PFSK-1 (cell line): ENCODE results near the gene MEGF10.

Experiments
- FOXP2 ChIP-seq: optimal IDR thresholded peaks from 2 replicates; pipeline ENCODE3; 2011; ENCODE audit warnings: borderline replicate concordance, control low read depth, inconsistent platforms; ENCODE audit not compliant: insufficient read depth; ENCODE audit errors: extremely low read length, extremely low read depth
- POLR2AphosphoS5 ChIP-seq: IDR thresholded peaks from 2 replicates; pipeline ENCODE4 v1.6.1; 2012; ENCODE audit warnings: low read depth, mild to moderate bottlenecking, control low read depth, low read length, moderate library complexity
- SIN3A ChIP-seq: IDR thresholded peaks from 2 replicates; pipeline ENCODE4 v1.6.1; 2012; ENCODE audit warnings: mild to moderate bottlenecking, low read length, moderate library complexity, borderline replicate concordance; ENCODE audit not compliant: insufficient read depth
- TAF1 ChIP-seq: IDR thresholded peaks from 2 replicates; pipeline ENCODE4 v1.6.1; 2012; ENCODE audit warnings: low read length, control low read depth, borderline replicate concordance; ENCODE audit not compliant: insufficient read depth
- TF ChIP-seq, protein P1 (sequence below), 2 experiments: IDR thresholded peaks; 2 replicates each; pipeline versions ENCODE4 v1.6.1 to v1.8.0; 2011 to 2012; ENCODE audit warnings: low read depth in 2 of 2, low read length in 2 of 2, control low read depth in 1 of 2, inconsistent platforms in 1 of 2, mild to moderate bottlenecking in 1 of 2, moderate library complexity in 1 of 2; ENCODE audit not compliant: insufficient read depth in 1 of 2

Gene MEGF10

DNA sequence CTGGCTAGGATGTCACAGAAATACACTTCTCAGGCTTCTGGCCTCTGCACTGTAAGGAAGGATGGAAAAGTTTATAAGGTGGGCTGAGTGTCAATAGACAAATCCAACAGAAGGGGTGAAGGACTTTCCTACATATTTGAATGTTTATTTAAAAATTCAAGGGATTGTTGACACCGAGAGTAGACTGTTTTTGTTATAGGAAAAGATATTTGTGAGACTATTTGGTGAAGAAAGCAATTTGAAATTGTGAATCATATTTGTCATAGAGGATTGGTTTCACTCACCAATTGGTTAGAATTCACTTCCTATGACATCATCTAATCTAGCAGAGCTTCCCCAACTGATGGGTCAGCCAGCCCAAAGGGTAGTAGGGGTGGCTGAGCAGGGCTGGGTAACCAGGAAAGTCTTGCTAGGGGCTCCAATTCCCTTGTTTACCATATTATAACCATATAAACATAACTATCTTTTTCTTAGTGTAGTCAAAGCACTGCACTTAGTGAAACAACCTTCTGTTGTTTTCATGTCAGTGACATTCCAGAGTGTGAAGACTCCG is 14.9 kb upstream of the MEGF10 start:
- TF ChIP-seq, protein P1, sequence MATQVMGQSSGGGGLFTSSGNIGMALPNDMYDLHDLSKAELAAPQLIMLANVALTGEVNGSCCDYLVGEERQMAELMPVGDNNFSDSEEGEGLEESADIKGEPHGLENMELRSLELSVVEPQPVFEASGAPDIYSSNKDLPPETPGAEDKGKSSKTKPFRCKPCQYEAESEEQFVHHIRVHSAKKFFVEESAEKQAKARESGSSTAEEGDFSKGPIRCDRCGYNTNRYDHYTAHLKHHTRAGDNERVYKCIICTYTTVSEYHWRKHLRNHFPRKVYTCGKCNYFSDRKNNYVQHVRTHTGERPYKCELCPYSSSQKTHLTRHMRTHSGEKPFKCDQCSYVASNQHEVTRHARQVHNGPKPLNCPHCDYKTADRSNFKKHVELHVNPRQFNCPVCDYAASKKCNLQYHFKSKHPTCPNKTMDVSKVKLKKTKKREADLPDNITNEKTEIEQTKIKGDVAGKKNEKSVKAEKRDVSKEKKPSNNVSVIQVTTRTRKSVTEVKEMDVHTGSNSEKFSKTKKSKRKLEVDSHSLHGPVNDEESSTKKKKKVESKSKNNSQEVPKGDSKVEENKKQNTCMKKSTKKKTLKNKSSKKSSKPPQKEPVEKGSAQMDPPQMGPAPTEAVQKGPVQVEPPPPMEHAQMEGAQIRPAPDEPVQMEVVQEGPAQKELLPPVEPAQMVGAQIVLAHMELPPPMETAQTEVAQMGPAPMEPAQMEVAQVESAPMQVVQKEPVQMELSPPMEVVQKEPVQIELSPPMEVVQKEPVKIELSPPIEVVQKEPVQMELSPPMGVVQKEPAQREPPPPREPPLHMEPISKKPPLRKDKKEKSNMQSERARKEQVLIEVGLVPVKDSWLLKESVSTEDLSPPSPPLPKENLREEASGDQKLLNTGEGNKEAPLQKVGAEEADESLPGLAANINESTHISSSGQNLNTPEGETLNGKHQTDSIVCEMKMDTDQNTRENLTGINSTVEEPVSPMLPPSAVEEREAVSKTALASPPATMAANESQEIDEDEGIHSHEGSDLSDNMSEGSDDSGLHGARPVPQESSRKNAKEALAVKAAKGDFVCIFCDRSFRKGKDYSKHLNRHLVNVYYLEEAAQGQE (IDR thresholded peaks at IDR 0.05; ENCODE audit: insufficient read depth in 1 of 2, low read depth in 2 of 2, low read length in 2 of 2), result no peak
- TF ChIP-seq FOXP2 (no peak), SIN3A (no peak), TAF1 (no peak), POLR2AphosphoS5 (no peak)

DNA sequence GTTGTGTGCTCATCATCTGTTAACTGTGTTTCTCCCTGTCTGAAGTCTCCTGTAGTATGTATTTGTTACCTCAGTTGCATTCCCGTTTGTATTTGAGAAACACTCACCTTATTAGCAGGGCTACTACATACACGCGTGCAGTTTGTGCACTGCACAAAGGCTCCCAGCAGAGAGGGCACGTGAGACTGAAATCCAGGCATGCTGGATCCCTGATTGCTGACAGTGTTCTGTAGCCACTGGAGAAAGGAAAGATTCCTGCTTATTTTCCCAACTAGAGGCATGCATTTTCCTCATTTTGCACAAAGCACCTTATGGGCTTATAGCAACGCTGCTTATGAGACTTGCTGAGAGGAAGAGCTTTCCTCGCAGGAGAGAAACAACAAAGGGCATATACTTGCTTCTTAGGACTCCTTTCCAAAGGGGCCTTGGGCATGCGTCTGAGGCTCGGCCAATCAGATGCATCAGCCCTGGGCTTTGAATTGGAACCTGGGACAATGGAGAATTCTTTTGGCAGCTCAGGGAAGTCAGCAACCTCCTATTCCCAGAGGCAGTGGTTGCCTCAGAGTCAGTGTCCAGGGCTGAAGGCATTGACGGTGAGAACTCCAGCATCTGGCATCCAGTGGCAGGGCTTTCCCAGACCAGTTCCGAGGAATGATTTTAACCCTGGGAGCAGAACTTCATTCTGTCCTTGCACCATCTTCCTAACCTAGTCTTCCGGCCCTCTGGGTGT is 9.9 kb upstream of the MEGF10 start:
- no peak for TF ChIP-seq SIN3A

DNA sequence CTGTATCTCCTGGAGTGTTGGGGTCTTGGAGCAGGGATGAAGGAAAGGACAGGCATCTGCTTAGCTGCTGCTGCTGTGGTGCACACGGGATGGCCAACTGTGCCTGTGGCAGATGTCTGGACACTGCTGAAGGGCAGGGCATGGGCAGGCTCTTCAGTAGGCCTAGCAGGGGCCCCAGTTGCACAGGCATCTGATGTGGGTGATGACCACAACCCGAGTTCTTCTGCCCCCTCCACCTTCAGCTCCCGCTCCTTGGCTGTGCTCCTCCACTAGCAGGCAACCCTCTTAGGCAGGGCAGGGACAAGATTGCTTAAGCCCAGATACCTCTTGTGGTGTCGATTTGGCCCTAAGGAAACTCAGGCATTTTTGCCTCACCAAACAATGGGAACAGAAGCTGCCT is 9.0 kb upstream of the MEGF10 start:
- no peak for TF ChIP-seq TAF1
- TF ChIP-seq POLR2AphosphoS5, result no peak
- TF ChIP-seq SIN3A, result no peak
- TF ChIP-seq, protein P1 (IDR thresholded peaks at IDR 0.05; ENCODE audit: insufficient read depth in 1 of 2, low read depth in 2 of 2, low read length in 2 of 2), result no peak
- no peak for TF ChIP-seq FOXP2

DNA sequence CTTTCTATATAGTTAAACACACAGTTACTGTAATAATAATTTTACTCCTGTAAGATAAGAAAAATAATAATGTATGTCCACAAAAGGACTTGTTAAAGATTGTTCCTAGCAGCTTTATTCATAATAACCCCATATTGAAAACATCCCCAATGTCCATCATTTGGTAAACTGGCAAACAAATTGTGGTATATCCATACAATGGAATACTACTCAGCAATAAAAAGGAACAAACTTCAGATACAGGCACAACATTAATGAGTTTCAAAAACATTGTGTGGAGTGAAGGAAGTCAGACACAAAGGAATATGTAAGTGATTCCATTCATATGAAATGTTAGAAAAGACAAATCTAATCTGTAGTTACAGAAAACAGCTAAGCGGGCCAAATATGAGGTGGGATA is 1.9 kb upstream of the MEGF10 start:
- TF ChIP-seq, protein P1 (IDR thresholded peaks at IDR 0.05; ENCODE audit: insufficient read depth in 1 of 2, low read depth in 2 of 2, low read length in 2 of 2), result no peak
- TF ChIP-seq POLR2AphosphoS5, result no peak
- TF ChIP-seq FOXP2, result no peak
- no peak for TF ChIP-seq SIN3A
- no peak for TF ChIP-seq TAF1

DNA sequence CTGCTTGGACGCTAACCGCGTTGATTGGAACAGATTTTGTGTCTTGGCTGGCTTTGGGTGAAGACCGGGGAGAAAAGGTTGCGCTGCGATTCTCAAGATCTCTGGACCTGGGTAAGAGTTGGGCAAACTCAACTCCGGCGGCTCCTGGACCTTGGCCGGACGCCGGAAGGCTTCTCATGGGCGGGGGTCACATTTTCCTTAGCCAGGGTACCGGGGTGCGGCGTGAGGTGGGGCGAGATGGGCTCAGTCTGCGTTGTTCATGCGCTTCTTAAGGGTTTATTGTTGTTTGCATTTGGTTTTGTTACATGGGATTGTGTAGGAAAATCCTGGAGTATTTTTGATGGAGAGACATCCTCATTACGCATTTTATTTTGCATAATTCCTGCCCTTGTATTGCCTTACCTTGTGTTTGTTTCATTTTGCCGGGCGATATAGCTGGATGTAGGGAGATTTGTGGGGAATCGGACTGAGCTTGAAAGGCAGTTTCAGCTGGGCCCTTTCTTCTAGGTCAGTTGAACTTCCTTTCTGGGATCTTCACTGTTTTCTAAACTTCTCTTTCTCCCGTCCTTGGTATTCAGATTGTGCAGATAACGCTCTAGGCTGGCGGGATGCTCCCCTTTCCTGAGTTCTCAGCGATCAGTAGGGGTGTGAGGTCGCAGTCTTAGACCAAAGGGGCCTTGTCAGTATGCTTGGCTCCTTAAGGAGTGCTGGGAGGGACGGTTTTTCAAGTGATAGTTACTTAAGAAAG is 524 bp downstream of the MEGF10 start:
- TF ChIP-seq TAF1 (no peak), FOXP2 (no peak), SIN3A (no peak), POLR2AphosphoS5 (no peak)
- TF ChIP-seq, protein P1 (IDR thresholded peaks at IDR 0.05; ENCODE audit: insufficient read depth in 1 of 2, low read depth in 2 of 2, low read length in 2 of 2), result no peak
